Peyer's patch (tissue), 4 donors: Measurements from ENCODE around the gene SAV1.

Experiments used
- CTCF ChIP-seq, 6 experiments: fragments of 450-650 bp in 4 of 6; fragments of 200-600 bp in 2 of 6; sonication (generic) in 1 of 6; IDR thresholded peaks; one replicate each; pipeline ENCODE4 v1.5.1; 2017 to 2019; ENCODE audit warnings: antibody characterized with exemption in 6 of 6, mild to moderate bottlenecking in 3 of 6, moderate library complexity in 1 of 6
- POLR2A ChIP-seq, 2 donors: fragments of 450-650 bp; IDR thresholded peaks; one replicate each; pipeline ENCODE4 v1.5.1; 2017; ENCODE audit warnings: antibody characterized with exemption in 2 of 2, mild to moderate bottlenecking in 2 of 2, moderate library complexity in 2 of 2

DNA sequence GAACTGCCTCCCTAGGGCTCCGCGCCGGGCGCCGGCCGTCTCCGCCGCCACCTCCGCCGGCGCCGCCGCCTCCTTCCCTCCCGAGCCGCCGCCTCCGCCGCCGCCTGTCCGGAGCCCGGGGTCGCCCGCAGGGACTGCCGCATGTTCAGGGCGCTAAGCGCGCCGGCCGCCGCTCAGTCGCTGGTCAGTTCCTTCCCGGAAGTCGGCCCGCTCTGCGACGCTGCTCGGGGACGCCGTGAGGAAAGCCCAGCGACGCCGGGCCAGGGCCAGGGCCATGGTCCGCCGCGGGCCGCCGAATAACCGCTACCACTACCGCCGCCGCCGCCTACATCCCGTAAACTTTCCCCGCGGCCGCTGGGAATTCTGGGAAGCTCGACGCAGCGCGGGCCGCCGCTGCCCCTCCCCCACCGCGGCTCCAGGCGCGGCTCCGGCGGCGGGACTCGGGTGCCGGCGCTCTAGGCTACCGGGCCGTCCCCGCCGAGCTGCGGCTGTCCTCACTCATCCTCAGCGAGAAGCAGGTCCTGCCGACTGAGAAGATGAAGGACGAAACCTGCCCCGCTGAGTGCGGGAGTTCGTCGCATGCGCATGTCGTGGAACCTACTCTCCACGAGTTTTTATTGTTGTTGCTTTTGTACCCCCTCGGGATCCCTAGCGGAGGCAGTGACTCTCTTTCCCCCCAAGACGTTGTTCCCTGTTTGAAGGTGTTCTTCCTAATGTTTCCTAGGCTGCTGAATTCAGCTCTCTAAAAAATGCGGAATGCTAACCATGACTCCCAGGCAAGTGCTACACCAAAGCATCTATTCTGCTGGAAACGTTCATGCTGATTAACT is at the start of gene SAV1:
- TF ChIP-seq POLR2A (IDR thresholded peaks at IDR 0.05) (peak; percentile 86 to 93), CTCF (IDR thresholded peaks at IDR 0.05) (no peak)
